Measurements from ENCODE around the gene ZNF618.
A peak's percentile ranks its signal among the peaks of the same experiment; 100 is the strongest.

The ZNF618 gene

GRCh38 chr9:113876151-113876992 is at the start of gene ZNF618:
ZNF618 (plus strand) TSS chr9:113876309; CDS start chr9:113876381, 72 bp downstream.
- Histone ChIP-seq H3K36me3 (replicated peaks) (no peaks in the 10 kb centered on the region), H3K27me3 (replicated peaks) (no peaks in the 10 kb centered on the region), H3K27ac (peak within 1 kb of the TSS; percentile 68), H3K4me3 (ENCODE audit: low read depth, low read length) (peak within 1 kb of the TSS; percentile 71)
- no peak for DNase-seq
- peak; percentile 36 for TF ChIP-seq CTCF (IDR thresholded peaks at IDR 0.05; ENCODE audit: low read depth, low read length, missing control alignments)
- in situ Hi-C loops (cut with HindIII; ENCODE audit: low pct_ligation_motif_present, low sequenced_read_pairs), result no loop called here

GRCh38 chr9:113828221-113828620 is 47.9 kb upstream of the ZNF618 start:
- no peaks in the 10 kb centered on the region for H3K27me3 ChIP-seq (replicated peaks)
- TF ChIP-seq CTCF (IDR thresholded peaks at IDR 0.05; ENCODE audit: low read depth, low read length, missing control alignments), result no peak
- in situ Hi-C loops (cut with HindIII; ENCODE audit: low pct_ligation_motif_present, low sequenced_read_pairs), result no loop called here
- peak overlapping the region; percentile 14 for H3K27ac ChIP-seq
- H3K4me3 ChIP-seq (ENCODE audit: low read depth, low read length), result no peak overlapping the region
- no peak for DNase-seq
- no peaks in the 10 kb centered on the region for H3K36me3 ChIP-seq (replicated peaks)

- Histone ChIP-seq H3K27ac (no peak overlapping the region), H3K36me3 (replicated peaks) (no peaks in the 10 kb centered on the region), H3K27me3 (replicated peaks) (no peaks in the 10 kb centered on the region), H3K4me3 (ENCODE audit: low read depth, low read length) (no peak overlapping the region)
- no peak for TF ChIP-seq CTCF (IDR thresholded peaks at IDR 0.05; ENCODE audit: low read depth, low read length, missing control alignments)
- in situ Hi-C loops (cut with HindIII; ENCODE audit: low pct_ligation_motif_present, low sequenced_read_pairs), result no loop called here
- DNase-seq, result no peak
These were observed 38.8 kb upstream of the ZNF618 start for GRCh38 chr9:113837334-113837733.

DNA sequence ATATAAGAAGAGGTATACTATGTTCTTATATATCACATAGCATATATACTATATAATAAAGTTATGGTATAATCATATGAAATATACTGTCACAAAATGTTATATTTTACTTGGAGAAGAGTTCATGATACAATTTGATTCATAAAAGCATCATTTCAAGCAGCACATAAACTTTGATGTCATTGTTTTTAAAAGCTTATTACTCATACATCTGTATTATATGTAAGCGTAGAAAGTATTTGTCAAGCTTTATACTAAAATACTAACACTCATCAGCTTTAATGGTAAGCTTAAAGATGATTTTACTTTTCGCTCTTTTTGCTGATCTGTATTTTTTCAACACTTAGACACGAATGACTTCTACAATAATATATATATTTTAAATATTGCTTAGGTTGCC is 34.0 kb upstream of the ZNF618 start:
- H3K36me3 ChIP-seq (replicated peaks), result no peaks in the 10 kb centered on the region

DNA sequence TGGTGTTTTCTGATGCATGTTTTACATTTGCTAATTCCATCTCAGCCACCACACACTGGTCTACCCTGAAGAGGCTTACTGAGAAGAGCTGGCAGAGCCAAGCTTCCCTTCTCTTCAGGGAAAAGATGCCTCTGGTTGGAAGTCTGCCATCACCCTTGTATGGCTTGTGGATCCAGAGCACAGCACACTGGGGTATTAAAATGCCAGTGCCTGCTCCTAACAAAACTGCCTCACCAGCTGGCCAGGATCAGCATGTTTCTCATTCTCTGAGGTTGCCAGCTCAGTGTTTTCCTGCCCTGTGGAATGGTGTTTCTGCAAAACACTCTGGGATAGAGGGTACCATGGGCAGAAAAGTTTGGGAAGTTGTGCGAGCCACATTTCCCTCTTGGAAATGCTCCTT is 31.6 kb upstream of the ZNF618 start:
- Histone ChIP-seq H3K27ac (no peak overlapping the region), H3K27me3 (replicated peaks) (no peaks in the 10 kb centered on the region), H3K36me3 (replicated peaks) (no peaks in the 10 kb centered on the region), H3K4me3 (ENCODE audit: low read depth, low read length) (no peak overlapping the region)
- DNase-seq, result no peak
- in situ Hi-C loops (cut with HindIII; ENCODE audit: low pct_ligation_motif_present, low sequenced_read_pairs), result no loop called here
- no peak for TF ChIP-seq CTCF (IDR thresholded peaks at IDR 0.05; ENCODE audit: low read depth, low read length, missing control alignments)

More for the DNA sequence above, 34.0 kb upstream of the ZNF618 start:
- TF ChIP-seq CTCF (IDR thresholded peaks at IDR 0.05; ENCODE audit: low read depth, low read length, missing control alignments), result no peak
- Histone ChIP-seq H3K27me3 (replicated peaks) (no peaks in the 10 kb centered on the region), H3K4me3 (ENCODE audit: low read depth, low read length) (no peak overlapping the region), H3K27ac (no peak overlapping the region)
- in situ Hi-C loops (cut with HindIII; ENCODE audit: low pct_ligation_motif_present, low sequenced_read_pairs), result no loop called here
- DNase-seq, result no peak
